CD4-positive, alpha-beta T cell treated with Interleukin-4 for 4 hours (primary cell): ENCODE measurements around the gene TM6SF1.
"Not testable (repeated sequence)": the region's sequence is repeated elsewhere in the genome, so short reads cannot be mapped to it uniquely, and the experiment has no call there.

Source experiments
- DNase-seq: peaks from one replicate; pipeline ENCODE4 v3.0.0-alpha.2; 2020

The TM6SF1 gene

DNA sequence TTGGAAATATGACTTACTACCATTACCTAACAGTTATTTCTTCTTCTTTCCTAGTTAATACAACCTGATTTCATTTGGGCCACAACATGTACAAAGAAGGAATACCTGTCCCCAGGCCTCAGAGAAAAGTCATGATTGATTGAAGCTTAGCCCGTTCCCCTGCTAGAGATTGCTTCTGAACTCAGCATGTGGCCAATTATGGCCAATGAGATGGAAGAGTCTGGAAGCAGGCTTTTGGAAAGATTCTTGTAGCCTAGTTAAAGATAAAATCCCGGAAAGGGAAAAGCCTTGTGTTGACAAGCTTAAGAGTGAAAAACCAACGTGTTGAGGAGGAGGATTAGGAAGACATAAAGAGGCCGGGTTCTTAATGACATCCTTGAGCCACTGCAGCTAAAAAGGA lies 17.0 kb upstream of the TM6SF1 start:
- no peak for DNase-seq

- not testable (repeated sequence) for DNase-seq
Measured at GRCh38 chr15:83091965-83092308, 15.5 kb upstream of the TM6SF1 start.

DNA sequence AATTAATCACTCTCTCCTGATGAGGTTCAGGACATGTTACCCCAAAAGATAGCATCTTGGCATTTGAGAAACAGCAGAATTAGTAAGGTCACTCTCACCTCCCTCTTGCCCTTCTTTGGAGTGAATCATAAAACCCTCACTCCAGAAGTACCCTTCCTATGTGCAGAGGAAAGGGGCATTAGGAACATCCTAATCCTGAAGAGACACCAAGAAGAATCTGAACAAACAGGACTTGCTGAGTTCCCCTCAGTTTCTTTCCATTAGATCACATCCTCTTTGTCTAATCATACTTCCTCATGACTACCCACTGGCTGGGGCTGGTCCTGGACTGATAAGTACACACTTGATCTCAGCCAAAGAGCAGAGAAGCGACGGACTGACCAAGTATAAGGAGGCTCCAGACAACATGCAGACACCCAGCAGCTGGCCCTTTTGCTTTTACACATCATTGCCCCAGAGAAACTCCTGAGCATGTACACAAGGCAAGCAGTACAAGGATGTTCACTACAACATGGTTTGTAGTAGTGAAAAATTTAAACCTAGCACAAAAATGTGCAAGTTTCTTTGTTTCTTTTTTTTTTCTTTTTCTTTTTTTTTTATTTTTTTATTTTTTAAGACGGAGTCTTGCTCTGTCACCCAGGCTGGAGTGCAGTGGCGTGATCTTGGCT lies 15.0 kb upstream of the TM6SF1 start:
- no peak for DNase-seq

DNA sequence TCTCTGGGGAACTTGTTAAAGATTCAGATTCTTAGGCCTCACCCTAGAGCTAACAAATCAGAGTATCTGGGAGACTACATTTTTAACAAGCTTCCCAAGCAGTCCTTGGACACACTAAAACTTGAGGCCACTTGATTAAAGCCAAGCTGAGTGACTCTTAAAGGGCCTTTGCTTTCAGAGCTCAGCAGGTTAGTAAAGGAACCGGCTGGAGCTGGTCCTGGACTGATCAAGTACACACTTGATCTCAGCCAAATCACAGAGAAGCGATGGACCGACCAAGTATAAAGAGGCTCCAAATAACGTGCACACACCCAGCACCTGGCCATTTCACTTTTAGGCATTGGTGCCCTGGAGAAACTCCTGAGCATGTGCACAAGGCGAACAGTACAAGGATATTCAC lies 12.9 kb upstream of the TM6SF1 start:
- no peak for DNase-seq

GRCh38 chr15:83098079-83098478 lies 9.4 kb upstream of the TM6SF1 start:
- DNase-seq, result no peak

GRCh38 chr15:83099290-83099689 lies 8.2 kb upstream of the TM6SF1 start:
- DNase-seq, result no peak

DNA sequence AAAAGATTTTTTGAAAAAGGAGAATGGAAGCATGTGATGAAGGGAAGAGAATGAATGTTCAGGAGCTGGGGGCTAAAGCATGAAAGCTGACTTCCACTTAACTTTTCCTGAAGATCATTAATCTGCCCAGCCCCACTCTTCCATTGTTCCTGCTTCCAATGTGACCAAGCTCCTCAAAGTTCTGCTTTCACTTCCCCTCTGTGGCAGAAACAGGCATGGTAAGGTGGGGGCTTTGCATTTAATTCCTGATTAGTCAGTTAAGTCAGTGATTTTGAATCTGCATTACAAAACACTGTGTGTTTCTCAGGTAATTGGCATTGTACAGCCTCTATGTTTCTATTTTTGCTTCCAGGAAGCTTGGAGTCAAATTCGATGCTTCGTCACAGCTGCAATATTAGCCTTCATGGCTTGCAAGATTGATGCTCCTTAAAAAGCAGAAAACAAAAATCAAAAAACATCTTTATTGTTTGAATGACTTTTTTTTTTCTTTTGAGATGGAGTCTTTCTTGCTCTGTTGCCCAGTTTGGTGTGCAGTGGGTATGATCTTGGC lies 7.3 kb upstream of the TM6SF1 start:
- DNase-seq, result no peak

DNA sequence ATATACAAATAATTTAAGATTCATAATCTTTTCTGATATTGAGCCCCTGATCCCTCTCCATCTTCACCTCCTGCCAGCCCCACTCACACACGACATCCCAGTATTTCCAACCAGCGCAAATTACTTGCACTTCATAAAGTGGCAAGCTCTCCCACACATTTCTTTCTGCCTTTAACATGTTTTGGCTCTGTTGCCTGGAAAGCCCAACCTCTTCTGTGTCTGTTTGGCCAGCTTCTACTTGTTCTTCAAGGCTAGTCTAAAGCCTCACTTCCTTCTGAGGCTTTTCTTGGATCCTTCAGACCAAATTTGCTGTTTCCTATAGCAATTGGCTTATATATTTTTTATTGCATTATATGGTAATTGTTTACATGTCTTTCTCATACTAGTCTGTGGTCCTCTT lies 5.1 kb upstream of the TM6SF1 start:
- DNase-seq, result no peak

- DNase-seq, result no peak
Measured at GRCh38 chr15:83104141-83104540, 3.3 kb upstream of the TM6SF1 start.

GRCh38 chr15:83105440-83105839 lies 2.0 kb upstream of the TM6SF1 start:
- no peak for DNase-seq

- no peak for DNase-seq
Measured at GRCh38 chr15:83107841-83108181, 366 bp downstream of the TM6SF1 start.

DNA sequence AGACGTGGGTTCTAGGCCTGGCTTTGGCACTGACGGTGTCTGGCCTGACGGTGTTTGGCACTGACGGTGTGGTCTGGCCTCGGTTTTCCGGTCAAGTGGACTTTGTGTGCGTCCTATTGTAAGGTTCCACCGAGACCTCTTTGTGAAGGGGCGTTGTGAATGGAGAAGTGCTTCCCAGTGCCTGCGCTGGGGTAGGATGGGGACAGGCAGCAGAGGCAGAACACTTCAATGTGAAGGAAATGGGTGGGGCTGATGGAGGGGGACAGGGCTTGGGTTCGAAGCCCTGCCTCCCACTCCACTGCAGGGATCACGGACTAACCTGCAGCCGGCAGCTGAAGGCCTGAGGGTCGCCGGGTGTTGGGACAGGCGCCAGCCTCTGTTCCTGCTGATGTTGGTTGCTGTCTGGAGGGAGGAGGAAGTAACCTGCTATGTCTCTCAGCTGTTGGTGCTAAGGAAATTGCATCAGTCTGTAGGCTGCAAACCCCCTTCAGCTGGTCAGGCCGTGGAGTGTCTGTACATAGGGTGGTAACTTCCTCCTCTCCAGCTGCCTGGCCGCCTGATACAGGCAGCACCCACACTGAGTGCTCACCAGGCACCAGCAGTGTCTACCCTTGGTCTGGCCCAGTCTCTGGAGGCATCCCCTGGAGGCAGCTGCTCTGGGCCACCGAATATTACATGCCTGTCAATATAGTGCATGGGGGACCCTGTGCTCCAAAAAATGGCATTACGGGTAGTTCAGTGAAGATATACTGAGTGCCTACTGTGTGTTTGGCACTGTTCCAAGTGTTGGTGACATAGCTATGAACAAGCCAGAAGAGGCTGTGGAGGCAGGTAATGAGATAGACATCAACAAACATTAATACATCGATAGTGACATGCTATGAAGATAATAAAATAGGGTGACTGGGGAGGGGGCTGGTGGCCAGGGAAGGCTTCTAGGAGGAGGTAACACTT lies 1.1 kb downstream of the TM6SF1 start:
- peak; percentile 15 for DNase-seq

DNA sequence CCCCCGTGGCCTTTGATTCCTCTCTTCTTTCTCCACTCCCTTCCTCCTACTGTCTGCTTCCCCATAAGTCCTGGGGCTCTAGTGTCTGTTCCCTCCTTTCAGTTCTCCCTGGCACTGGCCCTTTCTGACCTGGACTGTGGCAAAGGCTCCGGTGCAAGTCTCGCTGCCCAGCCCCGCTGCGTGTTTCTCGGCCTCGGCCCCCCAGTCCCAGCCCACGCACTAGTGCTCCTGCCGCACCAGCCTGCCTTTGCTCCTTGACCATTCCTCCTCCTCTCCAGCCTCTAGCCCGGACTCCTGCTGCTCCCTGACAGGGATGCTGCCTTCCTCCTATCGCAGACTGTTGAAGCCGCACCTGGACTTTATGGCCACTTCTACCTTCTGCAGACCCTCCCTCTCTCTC lies 2.1 kb downstream of the TM6SF1 start:
- DNase-seq, result no peak

DNA sequence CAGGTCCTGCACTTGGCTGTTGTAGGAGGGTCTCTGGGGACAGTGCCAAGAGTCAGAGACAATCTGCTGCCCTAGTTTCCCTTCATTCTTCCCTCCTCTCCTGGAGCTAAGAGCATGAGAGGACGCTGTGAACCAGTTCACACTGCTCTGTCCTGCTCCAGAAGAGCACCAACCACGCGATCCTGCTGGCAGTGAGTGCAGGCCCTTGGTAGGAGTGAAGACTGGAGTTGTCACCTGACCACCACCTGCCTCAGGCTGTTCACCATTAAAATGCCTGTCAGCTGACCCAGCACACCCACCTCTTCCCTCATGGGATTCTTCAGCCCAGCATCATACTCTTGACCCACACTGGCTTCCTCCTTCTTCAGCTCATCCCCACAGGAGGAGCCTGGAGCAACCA lies 2.9 kb downstream of the TM6SF1 start:
- DNase-seq, result no peak

GRCh38 chr15:83111149-83111548 lies 3.7 kb downstream of the TM6SF1 start:
- no peak for DNase-seq

DNA sequence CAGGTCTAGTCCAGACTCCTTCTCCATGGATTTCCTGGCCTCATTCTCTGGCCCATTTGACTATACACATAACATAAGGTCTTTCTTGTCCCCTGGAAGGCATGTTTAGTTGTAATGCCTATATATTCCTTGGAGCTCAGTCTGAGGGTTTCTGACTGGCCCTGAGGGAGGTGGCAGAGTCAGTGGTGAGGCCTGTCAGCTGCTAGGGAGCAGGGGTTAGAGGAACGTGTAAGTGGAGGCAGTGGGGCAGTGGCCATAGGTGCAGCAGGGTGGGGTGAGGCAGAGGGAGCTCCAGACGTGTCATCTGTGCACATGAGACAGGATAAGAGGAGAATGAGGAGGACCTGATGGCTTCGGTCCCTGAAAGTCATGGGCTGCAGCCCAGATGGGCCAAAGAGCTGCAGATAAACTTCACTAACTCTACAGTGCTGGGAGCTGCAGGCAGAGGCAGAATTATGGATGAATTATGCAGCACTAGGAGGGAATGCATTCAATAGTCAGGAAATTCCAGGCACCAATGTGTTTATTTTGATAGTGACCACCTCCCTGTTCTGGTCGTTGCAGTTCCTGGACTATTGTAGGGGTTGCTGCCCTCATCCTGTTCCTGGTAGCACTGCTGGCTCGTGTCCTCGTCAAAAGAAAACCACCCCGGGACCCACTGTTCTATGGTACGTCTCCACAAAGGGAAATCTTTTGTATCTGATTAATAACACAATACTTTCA lies 4.9 kb downstream of the TM6SF1 start:
- DNase-seq, result no peak

DNA sequence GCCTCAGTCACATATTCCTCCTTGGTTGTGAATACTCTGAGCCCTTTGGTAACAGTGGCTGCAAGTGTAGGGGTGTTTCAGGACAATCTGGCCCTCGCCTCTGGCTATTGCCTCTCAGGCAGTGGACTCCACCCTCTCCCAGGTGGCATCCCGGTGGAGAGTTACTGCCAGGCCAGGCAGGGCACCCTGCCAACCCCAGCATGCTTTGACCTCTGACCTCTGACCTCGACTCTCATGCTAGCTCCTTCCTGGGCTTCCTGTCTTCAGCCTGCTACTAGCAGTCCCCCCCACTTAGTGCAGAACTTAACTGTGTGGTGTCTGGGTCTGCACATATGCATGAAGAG lies 5.5 kb downstream of the TM6SF1 start:
- DNase-seq, result no peak

DNA sequence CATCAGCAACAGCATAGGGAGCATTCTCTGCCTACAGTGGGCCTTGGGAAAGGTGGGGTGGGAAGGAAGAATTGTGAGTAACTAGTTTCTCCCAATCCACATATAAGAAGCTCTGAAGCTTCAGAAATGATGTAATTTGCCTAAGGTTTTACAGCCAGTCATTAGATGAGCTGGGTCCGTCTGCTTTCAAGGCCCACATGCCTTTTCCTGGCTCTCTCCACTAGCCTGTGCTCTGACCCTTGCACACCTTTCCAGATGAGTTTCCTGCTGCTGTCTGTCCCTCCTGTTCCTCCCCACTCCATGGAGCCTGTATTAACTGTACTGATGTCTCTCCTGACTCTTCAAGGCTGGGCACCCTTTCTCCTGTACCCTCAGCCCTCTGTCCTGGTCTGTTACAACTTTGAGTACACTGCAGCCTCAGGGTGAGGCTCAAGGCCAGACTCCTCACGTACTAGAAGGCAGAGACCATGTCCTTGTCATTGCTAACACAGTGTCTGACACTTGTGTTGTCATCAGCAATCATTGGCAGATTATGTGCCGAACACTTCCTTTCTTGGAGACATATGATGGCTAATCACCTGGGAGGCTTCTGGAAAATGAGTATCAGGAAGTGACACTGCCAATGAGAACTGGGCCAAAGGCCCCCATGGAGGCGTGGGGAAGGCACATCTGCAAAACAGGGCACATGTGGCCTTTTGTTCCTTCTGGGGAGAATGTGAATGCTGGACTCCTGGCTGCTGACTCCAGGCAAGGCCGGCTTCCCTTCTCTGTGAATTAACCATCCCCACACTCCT lies 6.6 kb downstream of the TM6SF1 start:
- no peak for DNase-seq

DNA sequence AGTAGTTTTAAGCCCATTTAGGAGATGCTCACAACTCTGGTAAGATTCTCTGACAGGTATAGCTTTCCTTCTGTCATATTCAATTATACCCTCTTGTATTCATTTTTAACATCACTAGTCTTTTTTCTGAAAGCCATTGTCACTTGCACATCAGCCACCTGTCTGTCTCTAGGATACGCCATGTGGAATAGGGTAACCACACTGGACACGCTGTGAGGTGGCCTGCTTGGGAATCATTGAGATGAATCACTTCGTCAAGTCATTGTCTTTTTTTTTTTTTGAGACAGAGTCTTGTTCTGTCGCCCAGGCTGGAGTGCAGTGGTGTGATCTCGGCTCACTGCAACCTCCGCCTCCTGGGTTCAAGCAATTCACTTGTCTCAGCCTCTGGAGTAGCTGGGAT lies 7.4 kb downstream of the TM6SF1 start:
- no peak for DNase-seq

DNA sequence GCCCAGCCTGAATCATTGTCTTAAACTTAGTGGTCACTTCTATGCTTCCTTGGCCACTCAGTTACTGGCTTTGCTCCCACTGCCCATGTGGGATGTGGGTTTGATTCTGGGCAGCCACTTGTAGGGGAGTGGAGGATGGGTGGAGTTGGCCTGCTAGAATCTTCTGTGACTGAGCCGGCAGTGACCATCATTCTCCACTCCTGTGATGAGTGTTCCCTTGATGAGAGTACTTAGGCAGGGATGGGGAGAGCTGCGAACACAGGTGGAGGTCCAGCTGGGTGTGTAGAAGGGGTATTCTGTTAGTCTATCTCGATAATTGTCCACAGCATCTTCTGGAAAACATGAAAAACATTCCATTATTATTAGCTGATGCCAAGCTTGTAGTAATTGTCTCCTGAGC lies 8.0 kb downstream of the TM6SF1 start:
- no peak for DNase-seq

DNA sequence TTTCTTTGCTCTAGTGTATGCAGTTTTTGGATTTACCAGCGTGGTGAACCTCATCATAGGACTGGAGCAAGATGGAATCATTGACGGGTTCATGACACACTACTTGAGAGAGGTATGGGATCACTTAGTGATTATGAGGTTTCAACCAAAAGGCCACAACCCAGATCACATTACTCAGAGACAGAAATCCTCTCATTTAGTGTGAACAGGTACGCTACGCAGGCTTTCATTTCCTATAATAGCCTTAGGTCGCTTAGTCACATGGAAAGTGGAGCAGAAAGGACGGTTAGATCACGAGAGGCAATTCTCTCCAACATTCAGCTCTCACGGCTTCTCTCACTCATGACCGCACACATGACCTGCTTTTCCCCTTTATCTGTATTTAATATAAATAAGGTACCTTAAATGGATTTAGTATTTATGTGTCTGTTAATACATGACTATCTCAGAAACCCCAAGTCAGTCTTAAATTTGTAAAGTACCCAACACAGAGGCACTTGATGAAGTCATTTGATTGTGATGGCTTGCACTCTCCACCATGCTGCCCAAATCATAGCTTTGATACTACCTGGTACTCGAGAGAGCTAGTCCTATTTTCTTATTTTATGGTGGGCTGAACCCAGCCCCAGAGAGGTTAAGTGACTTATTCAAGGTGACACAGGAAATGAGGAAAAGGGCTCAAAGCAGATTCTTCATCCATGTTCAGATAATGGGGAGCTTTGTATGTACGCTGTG lies 8.6 kb downstream of the TM6SF1 start:
- DNase-seq, result no peak

GRCh38 chr15:83118291-83118827 lies 10.9 kb downstream of the TM6SF1 start:
- DNase-seq, result no peak
